Transverse colon (tissue), 4 donors: Measurements from ENCODE around the gene TCOF1.

Experiments used
- EP300 ChIP-seq: sonication (generic); formaldehyde crosslinking; IDR thresholded peaks from one replicate; pipeline ENCODE4 v1.6.1; 2017; ENCODE audit warnings: antibody characterized with exemption, low read depth
- POLR2A ChIP-seq: fragments of 450-650 bp; IDR thresholded peaks from one replicate; pipeline ENCODE4 v1.6.1; 2016; ENCODE audit warnings: antibody characterized with exemption, mild to moderate bottlenecking, moderate library complexity
- POLR2AphosphoS5 ChIP-seq, 3 donors: sonication (generic); formaldehyde crosslinking; IDR thresholded peaks; one replicate each; pipeline ENCODE4 v1.6.1; 2016; ENCODE audit warnings: antibody characterized with exemption in 3 of 3
- TF ChIP-seq, protein P1 (sequence below), 5 experiments: fragments of 200-600 bp in 3 of 5; fragments of 450-650 bp in 2 of 5; sonication (generic) in 3 of 5; IDR thresholded peaks; 1 replicate in 2 of 5; 2 replicates in 3 of 5; pipeline ENCODE4 v1.5.1; 2016 to 2017; ENCODE audit warnings: antibody characterized with exemption in 5 of 5, inconsistent platforms in 3 of 5, mild to moderate bottlenecking in 2 of 5, moderate library complexity in 1 of 5

DNA sequence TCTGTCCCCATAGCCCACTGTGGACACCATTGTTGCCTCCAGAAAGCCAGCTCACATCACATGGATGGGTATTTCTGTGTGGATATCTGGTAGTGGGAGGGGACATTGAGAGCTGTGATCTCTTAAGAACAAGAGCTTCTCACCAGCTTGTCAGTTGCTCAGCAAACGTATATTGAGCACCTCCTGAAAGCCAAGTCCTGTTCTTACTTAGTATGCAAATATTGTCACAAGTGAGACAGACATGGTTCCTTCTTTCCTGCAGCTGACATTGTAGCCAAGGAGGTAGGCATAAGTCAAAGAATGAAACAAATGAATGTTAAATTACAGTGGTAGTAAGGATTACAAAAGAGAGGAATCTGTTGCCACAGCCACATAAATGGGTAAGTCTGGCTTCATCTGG, 3.8 kb downstream of the TCOF1 start:
- TF ChIP-seq, protein P1, sequence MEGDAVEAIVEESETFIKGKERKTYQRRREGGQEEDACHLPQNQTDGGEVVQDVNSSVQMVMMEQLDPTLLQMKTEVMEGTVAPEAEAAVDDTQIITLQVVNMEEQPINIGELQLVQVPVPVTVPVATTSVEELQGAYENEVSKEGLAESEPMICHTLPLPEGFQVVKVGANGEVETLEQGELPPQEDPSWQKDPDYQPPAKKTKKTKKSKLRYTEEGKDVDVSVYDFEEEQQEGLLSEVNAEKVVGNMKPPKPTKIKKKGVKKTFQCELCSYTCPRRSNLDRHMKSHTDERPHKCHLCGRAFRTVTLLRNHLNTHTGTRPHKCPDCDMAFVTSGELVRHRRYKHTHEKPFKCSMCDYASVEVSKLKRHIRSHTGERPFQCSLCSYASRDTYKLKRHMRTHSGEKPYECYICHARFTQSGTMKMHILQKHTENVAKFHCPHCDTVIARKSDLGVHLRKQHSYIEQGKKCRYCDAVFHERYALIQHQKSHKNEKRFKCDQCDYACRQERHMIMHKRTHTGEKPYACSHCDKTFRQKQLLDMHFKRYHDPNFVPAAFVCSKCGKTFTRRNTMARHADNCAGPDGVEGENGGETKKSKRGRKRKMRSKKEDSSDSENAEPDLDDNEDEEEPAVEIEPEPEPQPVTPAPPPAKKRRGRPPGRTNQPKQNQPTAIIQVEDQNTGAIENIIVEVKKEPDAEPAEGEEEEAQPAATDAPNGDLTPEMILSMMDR (IDR thresholded peaks at IDR 0.05) = no peak
- TF ChIP-seq POLR2A (no peak), POLR2AphosphoS5 (IDR thresholded peaks at IDR 0.05) (no peak), EP300 (no peak)
